ENCODE data around the gene PHIP.

Gene PHIP

GRCh38 chr6:78989191-78989590 lies 88.9 kb downstream of the PHIP start:
- H3K4me1 ChIP-seq: no peaks in the 10 kb centered on the region
- H3K36me3 ChIP-seq: peaks cover 75% of the 10 kb centered on the region
- no peaks in the 10 kb centered on the region for H3K27me3 ChIP-seq
- no peaks in the 10 kb centered on the region for H3K9me3 ChIP-seq
- no peak for TF ChIP-seq CTCF (IDR thresholded peaks at IDR 0.05; ENCODE audit: low read depth, low read length)
- H3K4me3 ChIP-seq (ENCODE audit: low read depth, low read length): no peak overlapping the region
- no peak for DNase-seq

DNA sequence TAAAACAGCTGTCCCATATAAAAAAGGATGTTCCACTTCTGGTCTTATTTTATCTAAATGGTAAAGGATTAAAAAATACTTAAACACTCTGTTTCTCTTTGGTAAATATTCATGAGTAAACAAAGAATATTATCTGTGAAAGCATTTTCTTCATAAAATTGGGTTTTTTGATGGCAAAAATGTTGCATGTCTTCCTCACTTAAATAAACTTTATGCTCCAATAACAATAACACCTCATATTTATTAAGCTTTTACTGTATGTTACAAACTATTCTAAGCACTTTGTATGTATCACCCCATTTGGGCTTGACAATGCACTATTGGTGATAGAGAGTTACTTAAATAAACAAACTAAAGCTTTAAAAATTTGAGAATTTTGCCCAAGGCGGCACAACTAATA lies 91.9 kb downstream of the PHIP start:
- Histone ChIP-seq H3K36me3 (peaks cover 80% of the 10 kb centered on the region), H3K9me3 (no peaks in the 10 kb centered on the region), H3K4me1 (no peaks in the 10 kb centered on the region), H3K27me3 (no peaks in the 10 kb centered on the region), H3K4me3 (ENCODE audit: low read depth, low read length) (no peak overlapping the region)
- no peak for DNase-seq
- no peak for TF ChIP-seq CTCF (IDR thresholded peaks at IDR 0.05; ENCODE audit: low read depth, low read length)

GRCh38 chr6:78984225-78984950 lies 93.7 kb downstream of the PHIP start:
- H3K36me3 ChIP-seq: peaks cover 76% of the 10 kb centered on the region
- DNase-seq: no peak
- no peak for TF ChIP-seq CTCF (IDR thresholded peaks at IDR 0.05; ENCODE audit: low read depth, low read length)

GRCh38 chr6:78967191-78967590 lies 110.9 kb downstream of the PHIP start:
- no peaks in the 10 kb centered on the region for H3K9me3 ChIP-seq
- no peak for TF ChIP-seq CTCF (IDR thresholded peaks at IDR 0.05; ENCODE audit: low read depth, low read length)
- peaks cover 76% of the 10 kb centered on the region for H3K36me3 ChIP-seq
- DNase-seq: no peak
- no peaks in the 10 kb centered on the region for H3K27me3 ChIP-seq
- no peak overlapping the region for H3K4me3 ChIP-seq (ENCODE audit: low read depth, low read length)
- no peaks in the 10 kb centered on the region for H3K4me1 ChIP-seq

More at GRCh38 chr6:78984225-78984950, 93.7 kb downstream of the PHIP start:
- Histone ChIP-seq H3K4me3 (ENCODE audit: low read depth, low read length) (no peak overlapping the region), H3K27me3 (no peaks in the 10 kb centered on the region), H3K9me3 (no peaks in the 10 kb centered on the region), H3K4me1 (no peaks in the 10 kb centered on the region)

- Histone ChIP-seq H3K36me3 (peaks cover 82% of the 10 kb centered on the region), H3K27me3 (no peaks in the 10 kb centered on the region), H3K9me3 (no peaks in the 10 kb centered on the region), H3K4me3 (ENCODE audit: low read depth, low read length) (no peak overlapping the region), H3K4me1 (no peaks in the 10 kb centered on the region)
- TF ChIP-seq CTCF (IDR thresholded peaks at IDR 0.05; ENCODE audit: low read depth, low read length): no peak
- DNase-seq: no peak
Observed at GRCh38 chr6:78966542-78966941, 111.5 kb downstream of the PHIP start.

- no peak for TF ChIP-seq CTCF (IDR thresholded peaks at IDR 0.05; ENCODE audit: low read depth, low read length)
- Histone ChIP-seq H3K36me3 (peaks cover 84% of the 10 kb centered on the region), H3K4me3 (ENCODE audit: low read depth, low read length) (no peak overlapping the region), H3K4me1 (no peaks in the 10 kb centered on the region), H3K9me3 (no peaks in the 10 kb centered on the region), H3K27me3 (no peaks in the 10 kb centered on the region)
- DNase-seq: no peak
Observed at GRCh38 chr6:78962448-78962847, 115.6 kb downstream of the PHIP start.

Data from BE2C (cell line).